HG02798 (cell line): ENCODE data around the gene SAC3D1.

Experiments
- ATAC-seq: cut with Tn5 transposase; IDR thresholded peaks from one replicate; pipeline ENCODE4 v1.9.1; 2021; ENCODE audit warnings: mild to moderate bottlenecking; ENCODE audit not compliant: unreplicated experiment, poor library complexity

SAC3D1 gene

DNA sequence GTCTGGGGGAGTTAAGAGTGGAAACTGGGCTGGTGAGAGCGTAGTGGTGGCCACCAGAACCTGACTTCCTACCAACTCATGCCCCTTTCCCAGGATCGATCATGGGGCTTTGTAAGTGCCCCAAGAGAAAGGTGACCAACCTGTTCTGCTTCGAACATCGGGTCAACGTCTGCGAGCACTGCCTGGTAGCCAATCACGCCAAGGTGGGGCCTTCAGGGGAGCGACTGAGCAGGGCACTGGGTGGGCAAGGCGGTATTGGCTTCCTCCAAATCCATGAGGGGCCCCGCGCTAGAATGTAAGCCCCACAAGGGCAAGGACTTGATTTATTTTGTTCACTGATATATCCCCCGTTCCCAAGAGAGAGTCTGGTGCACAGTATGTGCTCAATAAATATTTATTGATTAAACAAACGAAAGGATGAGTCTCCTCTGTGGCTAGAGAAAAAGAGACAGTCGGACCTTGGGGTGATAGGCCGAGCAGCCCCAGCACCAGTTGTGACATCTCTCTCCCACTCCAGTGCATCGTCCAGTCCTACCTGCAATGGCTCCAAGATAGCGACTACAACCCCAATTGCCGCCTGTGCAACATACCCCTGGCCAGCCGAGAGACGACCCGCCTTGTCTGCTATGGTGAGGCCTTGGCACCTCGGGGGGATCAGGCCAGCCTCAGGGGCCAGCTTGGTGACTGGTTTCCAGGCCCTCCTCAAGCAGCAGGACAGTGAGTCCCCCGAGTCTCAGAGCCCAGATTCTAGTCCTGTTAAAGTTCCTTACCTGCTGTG is 43.8 kb downstream of the SAC3D1 start:
- ATAC-seq = no peak

DNA sequence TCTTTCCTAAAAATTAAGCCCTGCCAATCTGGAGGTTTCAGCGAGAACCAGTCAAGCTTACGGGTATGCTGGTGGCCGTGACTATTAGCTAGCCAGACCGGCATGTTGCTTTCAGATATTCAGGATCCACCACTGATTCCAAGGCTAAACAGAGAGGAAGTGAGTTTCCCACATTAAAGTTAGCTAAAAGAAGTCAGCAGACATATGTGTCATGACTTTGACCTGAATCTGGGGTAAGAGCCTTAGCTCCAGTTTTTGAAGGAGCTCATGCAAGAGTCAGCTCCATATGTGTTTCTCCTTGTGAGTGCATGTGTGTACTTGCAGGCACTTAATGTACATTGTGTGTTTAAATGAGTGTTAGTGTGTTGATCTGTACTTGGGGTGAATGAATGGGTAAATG is 44.4 kb downstream of the SAC3D1 start:
- ATAC-seq = no peak

- ATAC-seq = no peak
Measured at GRCh38 chr11:65086809-65087208, 45.8 kb downstream of the SAC3D1 start.

GRCh38 chr11:65087216-65087615 is 46.2 kb downstream of the SAC3D1 start:
- ATAC-seq = no peak

- no peak for ATAC-seq
Measured at GRCh38 chr11:65087827-65088226, 46.8 kb downstream of the SAC3D1 start.

GRCh38 chr11:65089621-65090020 is 48.6 kb downstream of the SAC3D1 start:
- no peak for ATAC-seq

DNA sequence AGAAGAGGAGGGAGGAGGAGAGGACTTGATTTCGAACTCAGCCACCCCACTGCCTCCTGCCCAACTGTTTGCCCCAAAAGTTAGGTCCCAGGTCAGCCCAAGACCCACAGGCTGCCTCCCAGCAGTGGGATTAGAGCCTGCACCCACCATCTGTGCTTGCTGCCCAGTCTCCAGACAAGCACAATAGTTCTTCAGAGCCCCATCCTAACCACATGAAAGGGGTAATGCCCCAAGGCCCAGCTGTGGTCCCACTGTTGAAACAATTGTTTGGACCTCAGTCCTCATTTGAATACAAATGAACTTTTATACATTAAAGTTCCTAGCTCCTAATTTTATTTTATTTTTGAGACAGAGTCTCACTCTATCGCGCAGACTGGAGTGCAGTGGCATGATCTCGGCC is 49.6 kb downstream of the SAC3D1 start:
- no peak for ATAC-seq
